Measurements from ENCODE around the gene CFAP52. TPM values are rescaled to one million over a fixed set of nuclear protein-coding genes. Genes with fewer than 3 reads are reported as not detected.

The CFAP52 gene
- total and polyA plus RNA-seq, 2 experiments from 2014 or later = 0.76 TPM; not detected in 1

DNA sequence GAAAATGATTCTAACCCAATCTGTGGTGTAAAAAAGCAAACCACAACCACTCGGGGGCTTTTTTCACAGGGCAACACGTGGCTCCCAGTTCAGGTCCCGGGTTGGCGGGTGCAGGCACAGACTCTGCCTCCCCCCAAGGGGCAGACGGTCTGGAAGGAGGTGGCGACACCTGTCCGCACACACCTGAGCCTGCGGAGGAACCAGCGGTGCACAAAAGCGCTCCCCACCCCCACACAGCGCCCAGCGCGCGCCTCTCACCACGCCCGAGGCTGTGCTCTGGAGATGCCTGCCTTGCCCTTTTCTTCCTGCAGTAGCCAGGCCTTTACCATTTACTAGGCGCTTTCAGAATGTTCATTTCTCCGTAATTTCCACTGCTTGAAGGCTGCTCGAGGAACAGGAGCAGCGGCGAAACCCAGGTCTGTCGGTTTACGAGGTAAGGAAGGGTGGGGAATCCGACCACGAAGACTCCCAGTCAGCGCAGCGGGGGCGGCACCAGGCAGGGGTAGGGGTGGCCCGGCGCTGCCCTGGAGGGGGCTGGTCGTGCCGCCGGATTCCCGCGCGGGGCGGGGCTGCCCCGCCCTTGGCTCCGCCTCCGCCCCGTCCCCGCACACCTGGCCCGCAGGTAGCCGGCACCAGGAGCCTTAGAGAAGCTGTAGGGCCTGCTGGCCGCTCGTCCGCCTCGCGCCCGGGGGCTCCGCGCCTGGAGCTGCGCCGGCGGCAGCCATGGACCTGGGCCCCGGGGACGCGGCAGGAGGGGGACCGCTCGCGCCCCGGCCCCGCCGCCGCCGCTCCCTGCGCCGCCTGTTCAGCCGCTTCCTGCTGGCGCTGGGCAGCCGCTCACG lies 68.7 kb downstream of the CFAP52 start, which contains the start of gene USP43:
Gene USP43 (plus strand): TSS at position 608 of the 842 bp plus-strand sequence. CDS start 116 bp downstream, at position 724.
- H3F3A ChIP-seq (ENCODE audit: insufficient read depth) = peaks cover 12% of the 10 kb centered on the region
- DNase-seq = peak; percentile 31
- H3K27me3 ChIP-seq (replicated peaks; ENCODE audit: insufficient read depth) = peaks cover 14% of the 10 kb centered on the region
- H4K20me1 ChIP-seq (ENCODE audit: insufficient read depth) = no peaks in the 10 kb centered on the region
- no peak for TF ChIP-seq EZH2phosphoT487 (IDR thresholded peaks at IDR 0.05; ENCODE audit: insufficient read depth, low read depth)
- TF ChIP-seq EZH2 (IDR thresholded peaks at IDR 0.05; ENCODE audit: insufficient read depth, poor library complexity, severe bottlenecking) = no peak
- in situ Hi-C loops (cut with MboI) = loop anchor here (5.0 kb wide), 1 partner anchor 53 kb away; no protein-coding TSS in a partner anchor
- peak within 1 kb of the TSS; percentile 55 for H3K4me3 ChIP-seq
- WGBS, 2 experiments (ENCODE audit: low coverage in 1 of 2, low lambda C conversion rate in 2 of 2, missing lambda C conversion rate in 2 of 2) = 2 to 4% methylated on average over 44 to 52 of the region's 72 CpGs
- H3K9me3 ChIP-seq (ENCODE audit: low read depth) = no peaks in the 10 kb centered on the region
- no peaks in the 10 kb centered on the region for H3K36me3 ChIP-seq (ENCODE audit: low read depth)
- H2AFZ ChIP-seq = peak within 1 kb of the TSS; percentile 79
- peak within 1 kb of the TSS; percentile 63 for H3K4me2 ChIP-seq (ENCODE audit: unreplicated experiment)
- no peaks in the 10 kb centered on the region for H3K79me2 ChIP-seq (ENCODE audit: insufficient read depth)
- peaks cover 11% of the 10 kb centered on the region; the same call in 1 of the 2 replicates for H3K4me1 ChIP-seq (ENCODE audit: insufficient read depth)
- H3K27ac ChIP-seq = no peak within 1 kb of the TSS
- H3K9me2 ChIP-seq (ENCODE audit: insufficient read depth) = no peaks in the 10 kb centered on the region
- H3K9ac ChIP-seq = no peak within 1 kb of the TSS

DNA sequence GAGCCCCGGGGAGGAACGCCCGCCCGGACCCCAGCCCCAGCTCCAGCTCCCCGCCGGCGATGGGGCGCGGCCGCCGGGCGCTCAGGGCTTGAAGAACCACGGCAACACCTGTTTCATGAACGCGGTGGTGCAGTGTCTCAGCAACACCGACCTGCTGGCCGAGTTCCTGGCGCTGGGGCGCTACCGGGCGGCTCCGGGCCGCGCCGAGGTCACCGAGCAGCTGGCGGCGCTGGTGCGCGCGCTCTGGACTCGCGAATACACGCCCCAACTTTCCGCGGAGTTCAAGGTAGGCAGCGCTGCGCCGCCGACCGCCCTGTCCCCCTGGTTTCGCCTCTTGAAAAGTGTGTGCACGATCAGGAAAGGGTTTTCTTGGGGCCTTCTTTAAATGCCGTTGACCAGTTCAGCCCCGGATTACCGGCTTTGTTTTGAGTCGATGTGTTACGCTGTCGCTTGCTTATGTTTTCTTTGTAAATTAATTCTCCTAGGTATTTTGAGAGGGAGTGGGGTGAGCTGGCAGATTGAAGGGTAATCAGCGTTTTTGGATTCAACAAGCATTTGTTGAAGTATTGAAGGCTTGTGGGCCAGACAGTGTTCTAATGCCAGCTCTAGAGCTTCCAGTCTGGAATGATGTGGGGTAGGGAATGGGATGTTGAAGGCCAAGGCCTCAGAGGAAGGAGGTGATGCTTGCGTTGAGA lies 69.6 kb downstream of the CFAP52 start:
- in situ Hi-C loops (cut with MboI) = no loop called here
- TF ChIP-seq EZH2 (IDR thresholded peaks at IDR 0.05; ENCODE audit: insufficient read depth, poor library complexity, severe bottlenecking) = no peak
- TF ChIP-seq EZH2phosphoT487 (IDR thresholded peaks at IDR 0.05; ENCODE audit: insufficient read depth, low read depth) = no peak
- Histone ChIP-seq H3K4me3 (peak overlapping the region; percentile 55), H3K4me2 (ENCODE audit: unreplicated experiment) (peak overlapping the region; percentile 63), H3K9me3 (ENCODE audit: low read depth) (no peaks in the 10 kb centered on the region), H3K27ac (no peak overlapping the region), H3K4me1 (ENCODE audit: insufficient read depth) (peaks cover 11% of the 10 kb centered on the region; the same call in 1 of the 2 replicates), H4K20me1 (ENCODE audit: insufficient read depth) (no peaks in the 10 kb centered on the region), H3K9ac (no peak overlapping the region), H3K9me2 (ENCODE audit: insufficient read depth) (no peaks in the 10 kb centered on the region), H2AFZ (peak overlapping the region; percentile 67), H3K27me3 (replicated peaks; ENCODE audit: insufficient read depth) (peaks cover 14% of the 10 kb centered on the region), H3K36me3 (ENCODE audit: low read depth) (no peaks in the 10 kb centered on the region), H3K79me2 (ENCODE audit: insufficient read depth) (no peaks in the 10 kb centered on the region), H3F3A (ENCODE audit: insufficient read depth) (peaks cover 12% of the 10 kb centered on the region)
- DNase-seq = peak; percentile 20
- WGBS, 2 experiments (ENCODE audit: low coverage in 1 of 2, low lambda C conversion rate in 2 of 2, missing lambda C conversion rate in 2 of 2) = 6% methylated on average over 43 to 47 of the region's 51 CpGs

DNA sequence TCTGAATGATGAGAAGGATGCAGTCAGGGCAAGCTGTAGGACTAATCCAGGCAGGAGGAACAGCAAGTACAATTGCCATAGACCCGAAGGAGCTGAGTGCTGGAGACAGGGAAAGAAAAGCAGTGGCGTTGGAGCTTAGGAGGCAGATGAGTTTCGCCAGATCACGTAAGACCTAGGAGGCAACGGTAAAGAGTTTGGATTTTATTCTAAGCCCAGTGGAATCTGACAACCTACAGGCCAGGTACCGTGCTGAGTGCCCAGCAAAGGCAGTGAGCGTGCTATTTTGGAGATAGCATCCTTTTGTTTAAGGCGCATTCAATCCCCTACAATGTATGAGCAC lies 70.1 kb downstream of the CFAP52 start:
- H3K79me2 ChIP-seq (ENCODE audit: insufficient read depth) = no peaks in the 10 kb centered on the region
- no peaks in the 10 kb centered on the region for H3K9me3 ChIP-seq (ENCODE audit: low read depth)
- no peak overlapping the region for H3K27ac ChIP-seq
- H3K36me3 ChIP-seq (ENCODE audit: low read depth) = no peaks in the 10 kb centered on the region
- 77 to 78% methylated on average over 8 of the region's 8 CpGs for WGBS, 2 experiments (ENCODE audit: low coverage in 1 of 2, low lambda C conversion rate in 2 of 2, missing lambda C conversion rate in 2 of 2)
- H3K27me3 ChIP-seq (replicated peaks; ENCODE audit: insufficient read depth) = peaks cover 14% of the 10 kb centered on the region
- DNase-seq = no peak
- no peak overlapping the region for H2AFZ ChIP-seq
- no peak overlapping the region for H3K9ac ChIP-seq
- no peak overlapping the region for H3K4me2 ChIP-seq (ENCODE audit: unreplicated experiment)
- H3K9me2 ChIP-seq (ENCODE audit: insufficient read depth) = no peaks in the 10 kb centered on the region
- H3K4me3 ChIP-seq = no peak overlapping the region
- in situ Hi-C loops (cut with MboI) = no loop called here
- no peaks in the 10 kb centered on the region for H4K20me1 ChIP-seq (ENCODE audit: insufficient read depth)
- H3K4me1 ChIP-seq (ENCODE audit: insufficient read depth) = peaks cover 11% of the 10 kb centered on the region; the same call in 1 of the 2 replicates
- peaks cover 12% of the 10 kb centered on the region for H3F3A ChIP-seq (ENCODE audit: insufficient read depth)
- TF ChIP-seq EZH2phosphoT487 (IDR thresholded peaks at IDR 0.05; ENCODE audit: insufficient read depth, low read depth) (no peak), EZH2 (IDR thresholded peaks at IDR 0.05; ENCODE audit: insufficient read depth, poor library complexity, severe bottlenecking) (no peak)

DNA sequence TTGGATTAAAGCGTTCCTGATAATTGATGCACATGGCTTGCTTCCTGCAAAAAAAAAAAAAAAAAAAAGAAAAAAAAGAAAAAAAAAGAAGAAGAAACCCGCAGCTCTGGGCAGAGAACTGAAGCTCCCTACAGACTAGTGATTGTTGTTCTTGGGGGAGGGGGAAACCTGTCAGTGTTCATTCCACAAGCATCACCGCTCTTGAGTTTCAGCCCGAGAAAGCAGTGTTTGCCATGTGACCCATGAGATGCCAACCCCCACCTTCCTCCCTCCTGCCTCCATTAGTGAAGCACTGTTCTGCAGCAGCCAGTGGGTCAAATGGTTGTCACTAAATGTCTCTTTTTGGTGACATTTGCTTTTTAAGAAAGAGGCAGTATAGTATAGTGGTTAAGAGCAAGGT lies 70.6 kb downstream of the CFAP52 start:
- no peak for DNase-seq
- no peaks in the 10 kb centered on the region for H3K9me2 ChIP-seq (ENCODE audit: insufficient read depth)
- in situ Hi-C loops (cut with MboI) = no loop called here
- no peaks in the 10 kb centered on the region for H3K9me3 ChIP-seq (ENCODE audit: low read depth)
- peaks cover 12% of the 10 kb centered on the region for H3F3A ChIP-seq (ENCODE audit: insufficient read depth)
- peaks cover 11% of the 10 kb centered on the region for H3K27me3 ChIP-seq (replicated peaks; ENCODE audit: insufficient read depth)
- H3K79me2 ChIP-seq (ENCODE audit: insufficient read depth) = no peaks in the 10 kb centered on the region
- H3K4me3 ChIP-seq = no peak overlapping the region
- H3K9ac ChIP-seq = no peak overlapping the region
- H3K4me2 ChIP-seq (ENCODE audit: unreplicated experiment) = no peak overlapping the region
- peaks cover 11% of the 10 kb centered on the region; the same call in 1 of the 2 replicates for H3K4me1 ChIP-seq (ENCODE audit: insufficient read depth)
- TF ChIP-seq EZH2 (IDR thresholded peaks at IDR 0.05; ENCODE audit: insufficient read depth, poor library complexity, severe bottlenecking) (no peak), EZH2phosphoT487 (IDR thresholded peaks at IDR 0.05; ENCODE audit: insufficient read depth, low read depth) (no peak)
- no peaks in the 10 kb centered on the region for H4K20me1 ChIP-seq (ENCODE audit: insufficient read depth)
- no peak overlapping the region for H3K27ac ChIP-seq
- H3K36me3 ChIP-seq (ENCODE audit: low read depth) = no peaks in the 10 kb centered on the region
- WGBS, 2 experiments (ENCODE audit: low coverage in 1 of 2, low lambda C conversion rate in 2 of 2, missing lambda C conversion rate in 2 of 2) = 80 to 87% methylated on average over 4 of the region's 4 CpGs
- H2AFZ ChIP-seq = no peak overlapping the region

All from GM23248 (cell line).